Thyroid gland (tissue), 4 donors: ENCODE results near the gene TPD52L1. TPM values are rescaled to one million over a fixed set of nuclear protein-coding genes. Genes with fewer than 3 reads are reported as not detected.

ENCODE experiments used
- DNase-seq, 2 donors: peaks; one replicate each; pipeline ENCODE4 v3.0.0-alpha.2; 2019
- H3K27ac ChIP-seq, 3 donors: fragments of 200-600 bp; sonication (generic); 1 replicate in 2 of 3; 2 replicates in 1 of 3; pipeline ENCODE4 v1.5.1; 2016 to 2019; ENCODE audit warnings: mild to moderate bottlenecking in 1 of 3, moderate library complexity in 1 of 3
- H3K27me3 ChIP-seq: fragments of 200-600 bp; sonication (generic); one replicate; pipeline ENCODE4 v1.5.1; 2019
- H3K36me3 ChIP-seq, 2 donors: fragments of 200-600 bp; sonication (generic); one replicate each; pipeline ENCODE4 v1.5.1; 2016 to 2019
- H3K4me1 ChIP-seq, 2 donors: fragments of 200-600 bp; sonication (generic); one replicate each; pipeline ENCODE4 v1.5.1; 2017 to 2019
- H3K4me3 ChIP-seq, 3 donors: fragments of 200-600 bp; sonication (generic); replicated peaks in 1 of 3; 1 replicate in 2 of 3; 2 replicates in 1 of 3; pipeline ENCODE4 v1.5.1; 2016; ENCODE audit warnings: mild to moderate bottlenecking in 1 of 3
- H3K9me3 ChIP-seq: fragments of 200-600 bp; sonication (generic); one replicate; pipeline ENCODE4 v1.5.1; 2017
- CTCF ChIP-seq, 6 experiments: fragments of 200-600 bp in 3 of 6; fragments of 450-650 bp in 3 of 6; sonication (generic) in 3 of 6; IDR thresholded peaks; one replicate each; pipeline ENCODE4 v1.5.1; 2016 to 2019; ENCODE audit warnings: antibody characterized with exemption in 6 of 6, mild to moderate bottlenecking in 2 of 6, inconsistent platforms in 1 of 6, moderate library complexity in 1 of 6
- POLR2A ChIP-seq, 2 donors: fragments of 450-650 bp; IDR thresholded peaks; one replicate each; pipeline ENCODE4 v1.6.1; 2017; ENCODE audit warnings: antibody characterized with exemption in 2 of 2, mild to moderate bottlenecking in 2 of 2, moderate library complexity in 1 of 2
- WGBS, 2 donors: methylation state at CpG; one replicate each; pipeline ENCODE4 v1.1.5; 2017; 5-methylcytosine and 5-hydroxymethylcytosine counted together
- intact Hi-C: fragments of 100-400 bp; cut with DNase I; formaldehyde crosslinking; loops from one replicate; pipeline ENCODE4 v1.15.1; 2023
- total RNA-seq, 4 donors: library from RNA; depleted of rRNA; stranded (reverse); fragments of >200 nt; gene quantifications; one replicate each; pipeline ENCODE4 v1.2.3, GENCODE V29; 2016

TPD52L1 gene
- total RNA-seq, 4 donors from 2014 or later = 182 to 392 (median 293) TPM

GRCh38 chr6:125192610-125192930 is 39.0 kb downstream of the TPD52L1 start:
- no peaks in the 10 kb centered on the region for H3K27me3 ChIP-seq
- H3K4me3 ChIP-seq = no peak overlapping the region
- H3K9me3 ChIP-seq = no peaks in the 10 kb centered on the region
- H3K4me1 ChIP-seq = peaks cover 62 to 78% of the 10 kb centered on the region in 2 donors
- no peaks in the 10 kb centered on the region for H3K36me3 ChIP-seq
- intact Hi-C loops = no loop called here
- 97 to 99% methylated on average over 5 of the region's 5 CpGs for WGBS, 2 donors
- no peak for DNase-seq
- no peak overlapping the region for H3K27ac ChIP-seq
- TF ChIP-seq CTCF (IDR thresholded peaks at IDR 0.05) (no peak), POLR2A (IDR thresholded peaks at IDR 0.05) (no peak)

- peaks cover 64 to 83% of the 10 kb centered on the region in 2 donors for H3K4me1 ChIP-seq
Measured at GRCh38 chr6:125193208-125193607, 39.6 kb downstream of the TPD52L1 start.

GRCh38 chr6:125194941-125195340 is 41.4 kb downstream of the TPD52L1 start:
- DNase-seq = no peak
- Histone ChIP-seq H3K27me3 (no peaks in the 10 kb centered on the region), H3K4me1 (peaks cover 51 to 72% of the 10 kb centered on the region in 2 donors), H3K27ac (no peak overlapping the region), H3K4me3 (no peak overlapping the region), H3K36me3 (no peaks in the 10 kb centered on the region), H3K9me3 (no peaks in the 10 kb centered on the region)
- intact Hi-C loops = no loop called here
- TF ChIP-seq POLR2A (IDR thresholded peaks at IDR 0.05) (no peak), CTCF (IDR thresholded peaks at IDR 0.05) (no peak)

More at GRCh38 chr6:125193208-125193607, 39.6 kb downstream of the TPD52L1 start:
- no peak for TF ChIP-seq POLR2A (IDR thresholded peaks at IDR 0.05)
- TF ChIP-seq CTCF (IDR thresholded peaks at IDR 0.05) = no peak
- WGBS, 2 donors = 76 to 83% methylated on average over 2 of the region's 2 CpGs
- H3K27me3 ChIP-seq = no peaks in the 10 kb centered on the region
- H3K36me3 ChIP-seq = no peaks in the 10 kb centered on the region
- DNase-seq = no peak
- intact Hi-C loops = no loop called here
- H3K27ac ChIP-seq = no peak overlapping the region
- no peaks in the 10 kb centered on the region for H3K9me3 ChIP-seq
- H3K4me3 ChIP-seq = no peak overlapping the region

GRCh38 chr6:125195526-125195925 is 42.0 kb downstream of the TPD52L1 start:
- H3K27me3 ChIP-seq = no peaks in the 10 kb centered on the region
- H3K27ac ChIP-seq = peak overlapping the region in 1 of 3 donors; percentile 26
- intact Hi-C loops = no loop called here
- no peaks in the 10 kb centered on the region for H3K9me3 ChIP-seq
- 65 to 74% methylated on average over 3 of the region's 3 CpGs for WGBS, 2 donors
- no peak overlapping the region for H3K4me3 ChIP-seq
- no peaks in the 10 kb centered on the region for H3K36me3 ChIP-seq
- TF ChIP-seq CTCF (IDR thresholded peaks at IDR 0.05) = no peak
- no peak for TF ChIP-seq POLR2A (IDR thresholded peaks at IDR 0.05)
- peaks cover 45 to 66% of the 10 kb centered on the region in 2 donors for H3K4me1 ChIP-seq
- peak; percentile 44 to 49 for DNase-seq

GRCh38 chr6:125196613-125197012 is 43.0 kb downstream of the TPD52L1 start:
- H3K27me3 ChIP-seq = no peaks in the 10 kb centered on the region
- no peaks in the 10 kb centered on the region for H3K36me3 ChIP-seq
- no peaks in the 10 kb centered on the region for H3K9me3 ChIP-seq
- intact Hi-C loops = no loop called here
- peak overlapping the region in 2 of 3 donors; percentile 56 to 79 for H3K27ac ChIP-seq
- H3K4me3 ChIP-seq = no peak overlapping the region
- TF ChIP-seq POLR2A (IDR thresholded peaks at IDR 0.05) = no peak
- H3K4me1 ChIP-seq = peaks cover 41 to 62% of the 10 kb centered on the region in 2 donors
- DNase-seq = no peak
- 86% methylated on average over 3 of the region's 3 CpGs for WGBS, 2 donors

GRCh38 chr6:125197795-125198269 is 44.3 kb downstream of the TPD52L1 start:
- Histone ChIP-seq H3K4me3 (no peak overlapping the region), H3K27me3 (no peaks in the 10 kb centered on the region), H3K9me3 (no peaks in the 10 kb centered on the region), H3K4me1 (peaks cover 33 to 62% of the 10 kb centered on the region in 2 donors), H3K36me3 (no peaks in the 10 kb centered on the region), H3K27ac (peak overlapping the region; percentile 56 to 91 (median 79))
- intact Hi-C loops = no loop called here
- WGBS, 2 donors = 20 to 24% methylated on average over 3 of the region's 3 CpGs
- peak; percentile 88 to 90 for DNase-seq
- peak in 1 of 2 donors; percentile 39 for TF ChIP-seq POLR2A (IDR thresholded peaks at IDR 0.05)
- no peak for TF ChIP-seq CTCF (IDR thresholded peaks at IDR 0.05)
